Fibroblast of villous mesenchyme (primary cell): ENCODE data around the gene DOK5. TPM values are rescaled to one million over a fixed set of nuclear protein-coding genes. Genes with fewer than 3 reads are reported as not detected.

Source experiments
- DNase-seq: peaks from one replicate; pipeline ENCODE4 v3.0.0-alpha.2; 2010; ENCODE audit warnings: low read depth
- H3K4me3 ChIP-seq: 2 replicates; pipeline ENCODE4 v1.5.1; 2011; ENCODE audit warnings: low read depth, mild to moderate bottlenecking, low read length
- CTCF ChIP-seq: IDR thresholded peaks from 2 replicates; pipeline ENCODE4 v1.5.1; 2012; ENCODE audit warnings: low read depth, mild to moderate bottlenecking, low read length; ENCODE audit not compliant: insufficient read depth
- total RNA-seq: library from RNA; depleted of rRNA; stranded (reverse); fragments of >200 nt; gene quantifications from 2 replicates; pipeline ENCODE4 v1.2.3, GENCODE V29; 2012

The DOK5 gene
- total RNA-seq, 1 donor: under 0.01 TPM

- H3K4me3 ChIP-seq: no peak overlapping the region
- TF ChIP-seq CTCF: no peak
- no peak for DNase-seq
These were observed 175.9 kb downstream of the DOK5 start for GRCh38 chr20:54651252-54651651.

GRCh38 chr20:54654450-54654849 lies 179.1 kb downstream of the DOK5 start:
- H3K4me3 ChIP-seq: no peak overlapping the region
- no peak for TF ChIP-seq CTCF
- no peak for DNase-seq

DNA sequence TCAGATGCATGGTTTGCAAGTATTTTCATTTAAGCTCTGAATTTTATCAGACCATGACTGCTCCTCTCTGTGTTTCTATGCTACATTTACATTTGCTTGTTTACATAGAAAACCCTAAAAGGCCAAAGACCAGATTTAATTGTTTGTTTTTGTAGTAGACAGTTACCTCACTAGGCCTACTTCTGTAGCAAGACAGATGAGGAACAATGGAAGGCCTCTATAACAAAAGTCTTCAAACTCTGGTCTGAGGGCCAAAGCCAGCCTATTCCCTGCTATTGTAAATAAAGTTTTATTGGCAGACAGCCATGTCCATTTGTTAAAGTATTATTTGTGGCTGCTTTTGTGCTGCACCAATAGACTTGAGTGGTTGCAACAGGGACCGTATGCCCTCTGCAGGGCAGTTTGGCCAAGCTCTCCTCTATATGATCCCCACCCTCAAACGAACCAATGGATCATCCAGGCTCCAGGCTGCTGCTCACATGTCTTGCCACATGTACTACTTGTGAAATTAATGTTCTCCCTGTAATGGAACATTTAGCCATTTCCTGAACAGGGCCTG lies 182.0 kb downstream of the DOK5 start:
- no peak for TF ChIP-seq CTCF
- DNase-seq: no peak

DNA sequence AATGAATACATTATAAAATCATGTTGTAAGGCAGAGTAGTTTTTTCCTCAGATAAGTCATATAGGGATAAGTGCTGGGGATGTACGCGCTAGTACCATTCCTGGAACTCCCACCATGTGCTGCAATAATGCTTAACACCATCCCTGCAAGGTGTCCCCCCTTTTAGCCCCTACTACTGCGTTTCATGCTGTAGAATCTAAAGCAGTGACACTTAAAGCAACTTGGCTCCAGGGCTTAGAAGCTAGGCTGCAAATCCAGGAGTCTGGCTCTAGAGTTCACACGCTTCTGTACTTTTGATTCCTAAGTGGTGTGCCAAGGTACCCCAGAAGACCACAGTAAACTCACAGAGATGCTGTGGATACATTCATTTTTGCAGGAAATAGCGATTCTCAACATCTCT lies 183.1 kb downstream of the DOK5 start:
- no peak for DNase-seq
- TF ChIP-seq CTCF: no peak
- H3K4me3 ChIP-seq: no peak overlapping the region

More for the DNA sequence above, 182.0 kb downstream of the DOK5 start:
- no peak overlapping the region for H3K4me3 ChIP-seq

DNA sequence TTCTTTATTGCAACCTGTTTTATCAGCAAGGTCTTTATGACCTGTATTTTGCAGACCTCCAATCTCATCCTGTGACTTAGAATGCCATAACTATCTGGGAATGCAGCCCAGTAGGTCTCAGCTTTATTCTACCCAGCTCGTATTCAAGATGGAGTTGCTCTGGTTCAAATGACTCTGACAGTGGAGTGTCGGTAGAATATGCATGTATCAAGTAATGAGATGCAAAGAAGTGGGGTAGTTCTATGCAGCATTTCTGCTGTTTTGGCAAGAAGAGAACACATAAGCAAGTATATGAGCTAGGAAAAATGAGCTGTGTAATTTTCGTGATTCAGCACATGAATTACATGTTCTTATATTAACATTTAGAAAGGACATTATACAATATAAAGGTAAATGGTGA lies 185.9 kb downstream of the DOK5 start:
- no peak overlapping the region for H3K4me3 ChIP-seq
- no peak for DNase-seq
- no peak for TF ChIP-seq CTCF

GRCh38 chr20:54661880-54662465 lies 186.6 kb downstream of the DOK5 start:
- H3K4me3 ChIP-seq: no peak overlapping the region
- TF ChIP-seq CTCF: no peak
- DNase-seq: no peak

- TF ChIP-seq CTCF: no peak
- DNase-seq: no peak
- H3K4me3 ChIP-seq: no peak overlapping the region
These were observed 190.4 kb downstream of the DOK5 start for GRCh38 chr20:54665812-54666211.
